ENCODE results near the gene KCNH4. TPM values are rescaled to one million over a fixed set of nuclear protein-coding genes. Genes with fewer than 3 reads are reported as not detected.

The KCNH4 gene
- total RNA-seq, 1 experiment from 2014 or later = 0.28 TPM

- ChIA-PET CTCF (no interaction called here), POLR2A (ENCODE audit: low non-redundant PET) (no interaction called here)
- DNase-seq (ENCODE audit: low spot score) = no peak
- TF ChIP-seq CTCF (conservative IDR thresholded peaks at IDR 0.05; ENCODE audit: low read depth, low read length) (no peak), EZH2 (IDR thresholded peaks at IDR 0.05; ENCODE audit: borderline replicate concordance, low read depth, low read length, poor library complexity, severe bottlenecking) (no peak)
- H3K27ac ChIP-seq (ENCODE audit: low read depth, low read length, poor library complexity, severe bottlenecking) = no peak overlapping the region
- no peaks in the 10 kb centered on the region for H3K9me3 ChIP-seq (ENCODE audit: low read depth, low read length, poor library complexity, severe bottlenecking)
- intact Hi-C loops (cut with micrococcal nuclease; ENCODE audit: unreplicated experiment) = no loop called here
- no peaks in the 10 kb centered on the region for H3K36me3 ChIP-seq (ENCODE audit: insufficient read depth, low read length, poor library complexity, severe bottlenecking)
- no peaks in the 10 kb centered on the region for H3K4me1 ChIP-seq (ENCODE audit: insufficient read depth, low read length, poor library complexity, severe bottlenecking)
- no TSS peak for BruUV-seq (replicated peaks)
- no peaks in the 10 kb centered on the region for H3K27me3 ChIP-seq (replicated peaks; ENCODE audit: insufficient read depth, low read depth, low read length, poor library complexity)
- H3K4me3 ChIP-seq (ENCODE audit: low read depth, low read length, poor library complexity, severe bottlenecking) = no peak overlapping the region
Observed at GRCh38 chr17:42135151-42135550, 45.8 kb downstream of the KCNH4 start.

DNA sequence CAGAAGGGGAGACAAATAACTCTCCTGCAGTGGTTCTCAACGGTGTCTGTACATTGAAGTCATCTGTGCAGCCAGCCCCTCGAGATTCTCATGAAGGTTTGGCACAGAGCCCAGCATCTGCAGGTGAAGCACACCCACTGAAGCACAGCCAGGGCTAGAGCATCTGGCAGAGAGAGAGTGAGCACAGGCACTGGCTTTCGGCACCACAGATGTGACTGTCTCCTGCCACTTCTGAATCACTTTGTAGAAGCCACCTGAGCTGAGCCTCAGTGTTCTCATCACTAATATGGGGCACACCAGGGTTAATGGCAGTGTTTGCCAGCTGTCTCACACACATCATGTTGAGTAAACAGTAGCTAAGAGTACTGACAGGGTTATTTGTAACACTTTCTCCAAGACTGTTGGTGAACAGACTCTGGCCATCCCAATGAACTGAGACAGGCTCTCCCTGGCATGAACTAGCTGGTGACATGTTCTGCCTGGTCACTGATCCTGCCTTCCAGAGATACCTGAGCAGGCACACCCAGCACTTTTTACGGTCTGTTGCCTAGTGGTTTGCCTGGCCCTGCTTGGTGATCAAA is 47.4 kb downstream of the KCNH4 start:
- Histone ChIP-seq H3K4me3 (ENCODE audit: low read depth, low read length, poor library complexity, severe bottlenecking) (no peak overlapping the region), H3K36me3 (ENCODE audit: insufficient read depth, low read length, poor library complexity, severe bottlenecking) (no peaks in the 10 kb centered on the region), H3K27me3 (replicated peaks; ENCODE audit: insufficient read depth, low read depth, low read length, poor library complexity) (no peaks in the 10 kb centered on the region), H3K9me3 (ENCODE audit: low read depth, low read length, poor library complexity, severe bottlenecking) (no peaks in the 10 kb centered on the region), H3K4me1 (ENCODE audit: insufficient read depth, low read length, poor library complexity, severe bottlenecking) (no peaks in the 10 kb centered on the region), H3K27ac (ENCODE audit: low read depth, low read length, poor library complexity, severe bottlenecking) (no peak overlapping the region)
- intact Hi-C loops (cut with micrococcal nuclease; ENCODE audit: unreplicated experiment) = no loop called here
- ChIA-PET POLR2A (ENCODE audit: low non-redundant PET) (no interaction called here), CTCF (no interaction called here)
- no peak for TF ChIP-seq CTCF (conservative IDR thresholded peaks at IDR 0.05; ENCODE audit: low read depth, low read length)
- TF ChIP-seq EZH2 (IDR thresholded peaks at IDR 0.05; ENCODE audit: borderline replicate concordance, low read depth, low read length, poor library complexity, severe bottlenecking) = no peak
- no TSS peak for BruUV-seq (replicated peaks)
- DNase-seq (ENCODE audit: low spot score) = no peak

DNA sequence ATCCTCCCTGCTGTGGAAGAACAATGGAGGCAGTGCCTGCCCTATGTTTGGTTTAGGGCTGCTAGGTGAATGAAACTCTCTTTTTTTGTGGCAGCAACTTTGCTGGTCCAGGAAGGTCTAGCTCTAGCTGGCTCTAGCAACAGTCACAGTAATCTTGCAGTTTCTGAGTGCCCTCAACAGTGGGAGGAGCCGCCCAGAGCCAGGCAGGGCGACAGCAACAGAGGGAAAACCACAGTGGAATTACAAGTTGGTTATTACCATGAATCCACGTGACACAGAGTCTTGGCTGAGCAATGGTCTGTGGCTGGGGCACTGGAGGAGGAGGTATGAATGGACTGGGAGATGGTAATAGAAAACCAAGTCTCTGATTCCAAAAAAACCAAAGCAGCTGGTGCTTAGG is 48.0 kb downstream of the KCNH4 start:
- Histone ChIP-seq H3K9me3 (ENCODE audit: low read depth, low read length, poor library complexity, severe bottlenecking) (no peaks in the 10 kb centered on the region), H3K4me3 (ENCODE audit: low read depth, low read length, poor library complexity, severe bottlenecking) (no peak overlapping the region), H3K36me3 (ENCODE audit: insufficient read depth, low read length, poor library complexity, severe bottlenecking) (no peaks in the 10 kb centered on the region), H3K27ac (ENCODE audit: low read depth, low read length, poor library complexity, severe bottlenecking) (no peak overlapping the region), H3K4me1 (ENCODE audit: insufficient read depth, low read length, poor library complexity, severe bottlenecking) (no peaks in the 10 kb centered on the region), H3K27me3 (replicated peaks; ENCODE audit: insufficient read depth, low read depth, low read length, poor library complexity) (no peaks in the 10 kb centered on the region)
- no peak for TF ChIP-seq CTCF (conservative IDR thresholded peaks at IDR 0.05; ENCODE audit: low read depth, low read length)
- TF ChIP-seq EZH2 (IDR thresholded peaks at IDR 0.05; ENCODE audit: borderline replicate concordance, low read depth, low read length, poor library complexity, severe bottlenecking) = no peak
- ChIA-PET CTCF (no interaction called here), POLR2A (ENCODE audit: low non-redundant PET) (no interaction called here)
- intact Hi-C loops (cut with micrococcal nuclease; ENCODE audit: unreplicated experiment) = no loop called here
- no peak for DNase-seq (ENCODE audit: low spot score)
- BruUV-seq (replicated peaks) = no TSS peak
